GM12878 (cell line): ENCODE measurements around the gene TADA1. TPM values are rescaled to one million over a fixed set of nuclear protein-coding genes. Genes with fewer than 3 reads are reported as not detected.
A peak's percentile ranks its signal among the peaks of the same experiment; 100 is the strongest.

Experiments
- ATF3 ChIP-seq: IDR thresholded peaks from 2 replicates; pipeline ENCODE4 v1.6.1; 2011; ENCODE audit warnings: low read depth, mild to moderate bottlenecking, low read length, moderate library complexity, borderline replicate concordance; ENCODE audit errors: extremely low read depth
- BRCA1 ChIP-seq: IDR thresholded peaks from 2 replicates; pipeline ENCODE4 v1.6.1; 2011; ENCODE audit warnings: low read depth, low read length, improper control_type of control experiment
- CUX1 ChIP-seq: IDR thresholded peaks from 2 replicates; pipeline ENCODE4 v1.6.1; 2012; ENCODE audit warnings: improper control_type of control experiment, low read depth, low read length; ENCODE audit not compliant: insufficient replicate concordance
- DPF2 ChIP-seq: fragments of 450-650 bp; IDR thresholded peaks from 2 replicates; pipeline ENCODE4 v1.6.1; 2017; ENCODE audit warnings: mild to moderate bottlenecking
- ESRRA ChIP-seq: IDR thresholded peaks from 2 replicates; pipeline ENCODE4 v1.6.1; 2012; ENCODE audit warnings: mild to moderate bottlenecking, low read length, improper control_type of control experiment
- IKZF1 ChIP-seq: fragments of 450-650 bp; conservative IDR thresholded peaks from 2 replicates; pipeline ENCODE4 v1.6.1; 2017; ENCODE audit warnings: antibody characterized with exemption, mild to moderate bottlenecking
- JUNB ChIP-seq: IDR thresholded peaks from 2 replicates; pipeline ENCODE4 v1.6.1; 2016; ENCODE audit warnings: antibody characterized with exemption, mild to moderate bottlenecking
- MLLT1 ChIP-seq: fragments of 450-650 bp; IDR thresholded peaks from 2 replicates; pipeline ENCODE4 v1.6.1; 2016; ENCODE audit warnings: mild to moderate bottlenecking
- MYB ChIP-seq: fragments of 150-350 bp; IDR thresholded peaks from 2 replicates; pipeline ENCODE4 v1.6.1; 2014; ENCODE audit warnings: mild to moderate bottlenecking, low read depth, low read length, borderline replicate concordance
- NFYA ChIP-seq: IDR thresholded peaks from 2 replicates; pipeline ENCODE4 v1.6.1; 2011; ENCODE audit warnings: low read depth, mild to moderate bottlenecking, low read length, improper control_type of control experiment, borderline replicate concordance
- NFYB ChIP-seq: IDR thresholded peaks from 2 replicates; pipeline ENCODE4 v1.6.1; 2011; ENCODE audit warnings: low read depth, mild to moderate bottlenecking, low read length, improper control_type of control experiment, moderate library complexity; ENCODE audit not compliant: insufficient read depth
- POLR2A ChIP-seq: IDR thresholded peaks from 2 replicates; pipeline ENCODE4 v1.6.1; 2011; ENCODE audit warnings: low read depth, mild to moderate bottlenecking, low read length
- POLR2AphosphoS5 ChIP-seq: IDR thresholded peaks from 2 replicates; pipeline ENCODE4 v1.6.1; 2011; ENCODE audit warnings: mild to moderate bottlenecking, low read length, inconsistent platforms
- RELA ChIP-seq: fragments of 450-650 bp; IDR thresholded peaks from 2 replicates; pipeline ENCODE4 v1.8.0; 2014; ENCODE audit warnings: borderline replicate concordance; ENCODE audit not compliant: partially characterized antibody
- SIN3A ChIP-seq: IDR thresholded peaks from 2 replicates; pipeline ENCODE4 v1.6.1; 2012; ENCODE audit warnings: low read depth, low read length, improper control_type of control experiment
- SMAD5 ChIP-seq: IDR thresholded peaks from 2 replicates; pipeline ENCODE4 v1.6.1; 2016; ENCODE audit warnings: antibody characterized with exemption, low read depth
- SREBF1 ChIP-seq: IDR thresholded peaks from 2 replicates; pipeline ENCODE4 v1.6.1; 2012; ENCODE audit warnings: mild to moderate bottlenecking, low read length
- SUZ12 ChIP-seq: fragments of 200-600 bp; sonication (generic); IDR thresholded peaks from one replicate; pipeline ENCODE4 v1.6.1; 2018; ENCODE audit warnings: antibody characterized with exemption, mild to moderate bottlenecking; ENCODE audit not compliant: unreplicated experiment
- TCF12 ChIP-seq: IDR thresholded peaks from 2 replicates; pipeline ENCODE4 v1.6.1; 2011; ENCODE audit warnings: low read depth, mild to moderate bottlenecking, low read length
- USF2 ChIP-seq: IDR thresholded peaks from 2 replicates; pipeline ENCODE4 v1.6.1; 2011; ENCODE audit warnings: low read depth, low read length, improper control_type of control experiment, borderline replicate concordance
- ZNF207 ChIP-seq: fragments of 450-650 bp; IDR thresholded peaks from 2 replicates; pipeline ENCODE4 v1.6.1; 2014; ENCODE audit warnings: antibody characterized with exemption, mild to moderate bottlenecking, borderline replicate concordance
- polyA plus RNA-seq, 11 experiments: library from polyadenylated mRNA; depleted of rRNA in 4 of 11; unstranded in 6 of 11; stranded (reverse) in 5 of 11; fragments of >200 nt; fragmentation: Nextera tagmentation in 4 of 11; fragmentation: Illumina TruSeq in 1 of 11; extraction: Ambion mirVana in 4 of 11; extraction: Trizol in 1 of 11; gene quantifications; 1 replicate in 1 of 11; 2 replicates in 10 of 11; pipeline versions ENCODE4 v1.2.1 to v1.2.3, GENCODE V29; 2011 to 2016; ENCODE audit warnings: inconsistent platforms in 2 of 11, missing spikeins in 2 of 11, low read depth in 1 of 11
- total RNA-seq, 4 experiments: library from RNA; depleted of rRNA in 3 of 4; stranded (reverse); fragments of >200 nt in 3 of 4; fragmentation: Illumina TruSeq in 1 of 4; extraction: Trizol in 1 of 4; gene quantifications; 2 replicates each; pipeline versions ENCODE4 v1.2.1 to v1.2.3, GENCODE V29; 2013 to 2021

Gene TADA1
- total and polyA plus RNA-seq, 10 of the 15 experiments (the other 5 are each of a cell fraction or from before 2014, with no cell fraction given) = 15.2 to 38.6 (median 26.5) TPM

GRCh38 chr1:166838766-166839599 is 37.1 kb downstream of the TADA1 start, which contains the start of gene POGK (continued):
- TF ChIP-seq CUX1 (no peak), ESRRA (0 out of 2 replicates have a peak, but pooled peaks have one; percentile 35), USF2 (peak; percentile 50), SIN3A (no peak), POLR2AphosphoS5 (peak; percentile 86), JUNB (no peak), MYB (no peak), SREBF1 (no peak), NFYB (no peak), ATF3 (0 out of 2 replicates have a peak, but pooled peaks have one; percentile 23), SUZ12 (no peak), TCF12 (peak; percentile 38; the same call in 1 of the 2 replicates), DPF2 (peak; percentile 59; the same call in 1 of the 2 replicates), POLR2A (peak; percentile 90), NFYA (no peak), ZNF207 (peak; percentile 78; the same call in 1 of the 2 replicates), BRCA1 (no peak), SMAD5 (no peak; the same call in 1 of the 2 replicates), MLLT1 (0 out of 2 replicates have a peak, but pooled peaks have one; percentile 50), RELA (peak; percentile 80), IKZF1 (peak; percentile 84)
